ENCODE results near the gene NOL4L. TPM values are rescaled to one million over a fixed set of nuclear protein-coding genes. Genes with fewer than 3 reads are reported as not detected.

NOL4L gene
- total RNA-seq, 1 experiment from 2014 or later: 17.8 TPM

DNA sequence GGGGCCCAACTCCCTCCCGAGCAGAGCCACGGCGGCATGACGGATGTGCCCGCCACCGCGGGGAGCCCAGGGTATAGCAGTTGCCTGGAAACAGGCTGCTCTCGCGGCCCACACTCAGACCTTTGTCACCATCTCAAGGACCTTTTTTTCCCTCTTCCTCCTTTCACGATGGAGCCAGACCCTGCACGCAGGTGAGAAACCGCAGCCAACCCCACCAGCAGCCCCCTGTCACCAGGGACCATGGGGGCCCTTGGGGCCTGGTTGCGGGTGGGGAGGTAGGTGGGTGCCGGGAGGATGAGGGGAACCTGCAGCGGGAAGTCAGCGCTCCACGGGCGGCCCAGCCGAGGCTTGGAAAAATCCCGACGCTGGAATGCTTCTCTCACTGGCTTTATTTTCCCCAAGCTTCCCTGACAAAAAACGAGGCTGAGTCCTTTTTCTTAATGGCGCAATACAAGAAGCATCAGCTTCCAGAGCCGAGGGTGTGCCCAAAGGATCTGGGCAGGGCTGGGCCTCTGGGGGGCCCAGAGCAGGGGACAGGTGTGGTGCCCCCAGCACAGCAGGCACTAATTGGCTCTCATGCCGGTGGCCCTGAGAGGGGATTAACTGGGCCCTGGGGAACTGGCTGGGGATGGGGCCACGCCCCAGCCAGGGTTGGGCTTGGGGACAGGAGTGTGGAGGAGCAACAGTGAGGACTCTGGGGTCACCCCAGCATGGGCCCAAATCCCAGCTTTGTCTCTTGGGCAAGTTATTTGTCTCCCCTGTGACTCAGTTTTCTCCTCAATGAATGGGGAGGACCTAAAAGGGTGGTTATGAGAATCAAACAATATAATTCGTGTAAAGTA lies 23.9 kb downstream of the NOL4L start:
- DNase-seq (ENCODE audit: low spot score): no peak

GRCh38 chr20:32560482-32560988 lies 24.6 kb downstream of the NOL4L start:
- no peak for DNase-seq (ENCODE audit: low spot score)

- DNase-seq (ENCODE audit: low spot score): peak; percentile 81
Measured at GRCh38 chr20:32559753-32560380, 25.3 kb downstream of the NOL4L start.

DNA sequence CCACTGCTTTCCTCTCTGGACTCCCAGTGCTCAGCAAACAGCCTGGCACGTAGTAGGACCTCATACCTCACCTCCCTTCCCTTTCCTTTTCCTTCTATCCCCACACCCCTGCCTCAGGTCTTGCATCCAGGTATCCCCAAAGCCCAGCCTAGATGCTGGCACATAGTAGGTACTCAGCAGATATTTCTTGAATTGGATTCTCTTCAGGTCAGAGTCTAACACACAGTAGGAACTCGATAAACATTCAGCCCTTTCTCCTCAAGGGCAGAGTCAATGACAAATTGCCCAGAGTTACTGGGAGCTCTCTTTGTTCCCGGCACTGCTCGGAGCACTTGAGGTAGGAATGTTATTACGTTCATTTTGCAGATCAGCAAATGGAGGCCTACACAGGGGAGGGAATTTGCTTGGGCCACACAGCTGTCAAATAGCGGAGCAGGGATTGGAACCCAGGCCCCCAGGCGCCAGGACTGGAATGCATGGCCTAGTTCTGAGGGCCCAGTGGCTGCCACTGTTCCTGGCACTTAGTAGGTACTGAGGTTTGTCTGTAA lies 25.9 kb downstream of the NOL4L start:
- DNase-seq (ENCODE audit: low spot score): no peak

DNA sequence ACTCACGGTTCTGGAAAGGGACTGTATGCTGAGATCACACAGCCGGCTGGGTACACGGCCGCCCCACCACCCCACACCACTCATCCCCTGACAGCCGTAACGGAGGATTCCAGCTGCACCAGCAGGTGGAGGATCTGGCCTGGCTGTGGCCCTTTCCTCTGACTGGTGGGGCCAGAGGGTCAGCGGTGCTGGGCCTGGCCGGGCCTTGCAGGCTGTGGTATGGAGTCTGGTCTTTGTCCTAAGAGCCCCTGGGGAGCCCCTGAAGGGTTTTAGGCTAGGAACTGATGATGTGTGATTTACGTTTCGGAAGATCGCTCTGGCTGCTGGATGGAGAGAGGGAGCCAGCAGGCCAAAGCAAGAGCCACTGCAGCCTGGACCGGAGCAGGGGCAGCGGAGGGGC lies 26.6 kb downstream of the NOL4L start:
- DNase-seq (ENCODE audit: low spot score): no peak

GRCh38 chr20:32557319-32557718 lies 27.8 kb downstream of the NOL4L start:
- DNase-seq (ENCODE audit: low spot score): no peak

- DNase-seq (ENCODE audit: low spot score): no peak
Measured at GRCh38 chr20:32556312-32557184, 28.6 kb downstream of the NOL4L start.

GRCh38 chr20:32555584-32555983 lies 29.5 kb downstream of the NOL4L start:
- DNase-seq (ENCODE audit: low spot score): no peak

GRCh38 chr20:32554965-32555289 lies 30.2 kb downstream of the NOL4L start:
- DNase-seq (ENCODE audit: low spot score): no peak

- no peak for DNase-seq (ENCODE audit: low spot score)
Measured at GRCh38 chr20:32553618-32554017, 31.5 kb downstream of the NOL4L start.

GRCh38 chr20:32551693-32552092 lies 33.4 kb downstream of the NOL4L start:
- no peak for DNase-seq (ENCODE audit: low spot score)

DNA sequence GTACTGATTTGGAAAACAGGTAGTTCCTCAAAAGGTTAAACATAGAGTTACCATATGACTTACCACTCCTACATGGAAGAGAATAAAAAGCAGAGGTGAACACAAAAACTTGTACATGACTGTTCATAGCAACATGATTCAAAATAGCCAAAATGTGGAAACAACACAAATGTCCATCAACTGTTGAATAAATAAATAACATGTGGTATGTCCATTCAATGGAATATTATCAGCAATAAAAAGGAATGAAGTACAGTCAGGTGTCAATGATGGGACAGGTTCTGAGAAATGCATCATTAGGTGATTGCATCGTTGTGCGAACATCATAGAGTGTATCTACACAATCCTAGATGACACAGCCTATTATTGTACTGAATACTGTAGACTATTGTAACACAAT lies 35.3 kb downstream of the NOL4L start:
- DNase-seq (ENCODE audit: low spot score): no peak

DNA sequence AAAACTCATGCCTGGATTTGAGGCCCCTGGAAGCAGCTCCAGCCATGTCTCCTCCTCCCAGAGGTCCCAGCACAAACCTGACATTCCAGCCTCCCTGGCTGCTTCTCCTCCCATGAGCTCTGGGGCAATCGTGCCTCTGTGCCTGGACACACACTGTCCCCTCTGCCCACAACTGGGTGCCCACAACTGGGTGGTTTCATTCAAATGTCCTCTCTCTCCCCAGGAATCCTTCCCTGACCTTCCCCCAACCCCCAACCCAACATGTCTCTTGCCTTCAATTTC lies 37.4 kb downstream of the NOL4L start:
- no peak for DNase-seq (ENCODE audit: low spot score)

GRCh38 chr20:32546918-32547752 lies 38.0 kb downstream of the NOL4L start:
- no peak for DNase-seq (ENCODE audit: low spot score)

DNA sequence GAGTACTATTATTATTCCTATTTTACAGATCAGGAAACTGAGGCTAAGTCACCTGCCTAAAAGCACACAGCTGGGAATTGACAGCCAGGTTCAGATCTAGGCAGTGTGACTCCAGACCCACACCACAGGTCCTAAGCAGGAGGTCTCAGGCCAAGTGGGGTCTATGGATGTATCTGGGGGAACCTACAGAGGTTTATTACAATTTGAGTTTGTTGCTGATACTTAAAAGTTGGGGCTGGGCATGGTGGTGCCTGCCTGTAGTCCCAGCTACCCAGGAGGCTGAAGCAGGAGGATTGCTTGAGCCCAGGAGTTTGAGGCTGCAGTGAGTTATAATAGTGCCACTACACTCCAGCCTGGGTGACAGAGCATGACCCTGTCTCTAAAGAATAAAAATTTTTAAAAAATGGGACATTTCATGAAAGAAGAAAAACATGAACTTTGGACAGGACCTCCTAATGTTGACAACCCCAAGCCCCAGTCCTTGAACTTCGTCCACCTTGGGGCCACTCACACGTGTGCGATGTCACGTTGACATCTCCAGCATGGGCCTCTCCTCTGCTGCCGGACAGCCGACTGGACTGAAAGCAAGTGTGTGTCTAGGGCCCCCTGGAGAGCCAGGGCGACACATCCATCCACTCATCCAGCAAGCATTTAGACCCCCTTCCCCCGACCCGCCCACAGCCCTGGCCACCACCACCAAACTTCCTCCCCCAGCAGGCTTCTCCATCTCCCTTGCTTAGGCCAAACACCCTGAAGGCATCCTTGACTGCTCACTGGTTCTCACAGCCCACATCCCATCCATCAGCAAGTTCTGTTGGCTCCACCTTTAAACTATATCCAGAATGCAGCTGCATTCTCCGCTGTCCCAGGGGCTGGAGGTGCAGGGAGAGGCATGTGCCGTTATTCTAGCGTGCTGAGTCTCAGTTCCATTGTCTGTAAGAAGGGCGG lies 40.0 kb downstream of the NOL4L start:
- peak; percentile 47 for DNase-seq (ENCODE audit: low spot score)

DNA sequence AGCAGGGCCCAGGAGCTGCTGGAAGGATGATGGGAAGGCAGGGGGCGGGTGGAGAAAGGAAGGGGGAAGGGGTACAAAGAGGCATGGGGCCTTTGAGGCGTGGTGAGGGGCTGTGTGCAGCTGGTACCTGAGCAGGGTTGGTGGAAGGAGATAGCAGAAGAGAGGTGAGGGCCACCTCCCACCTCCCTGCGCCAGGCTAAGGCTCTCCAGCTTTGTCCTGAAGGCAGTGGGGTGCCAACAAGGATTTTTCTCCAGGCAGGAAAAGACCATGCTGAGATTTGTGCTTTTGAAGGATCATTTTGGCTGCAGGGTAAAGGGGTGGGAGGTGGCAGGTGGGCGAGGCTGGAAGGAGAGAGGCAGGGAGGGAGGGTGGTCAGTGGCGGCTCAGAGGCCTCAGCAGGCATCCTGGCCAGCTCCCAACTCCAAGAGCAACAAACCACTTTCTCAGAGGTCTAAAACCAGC lies 40.8 kb downstream of the NOL4L start:
- no peak for DNase-seq (ENCODE audit: low spot score)

GRCh38 chr20:32543570-32544259 lies 41.4 kb downstream of the NOL4L start:
- DNase-seq (ENCODE audit: low spot score): no peak

DNA sequence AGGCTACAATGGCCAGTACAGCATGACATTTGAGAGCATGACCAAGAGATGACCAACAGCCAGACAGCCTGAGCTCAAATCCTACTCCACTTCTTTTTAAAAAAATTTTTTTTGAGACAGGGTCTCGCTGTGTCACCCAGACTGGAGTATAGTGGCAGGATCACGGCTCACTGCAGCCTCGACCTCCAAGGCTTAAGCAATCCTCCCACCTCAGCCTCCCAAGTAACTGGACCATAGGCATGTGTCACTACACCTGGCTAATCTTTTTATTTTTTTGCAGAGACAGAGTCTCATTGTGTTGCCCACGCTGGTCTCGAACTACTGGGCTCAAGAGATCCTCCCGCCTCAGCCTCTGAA lies 42.9 kb downstream of the NOL4L start:
- no peak for DNase-seq (ENCODE audit: low spot score)
